ENCODE results near the gene WNT11. TPM values are rescaled to one million over a fixed set of nuclear protein-coding genes. Genes with fewer than 3 reads are reported as not detected.
A peak's percentile ranks its signal among the peaks of the same experiment; 100 is the strongest.
"Not testable (repeated sequence)": the region's sequence is repeated elsewhere in the genome, so short reads cannot be mapped to it uniquely, and the experiment has no call there.

WNT11 gene
- total RNA-seq, 1 donor from 2014 or later = 5.7 TPM

DNA sequence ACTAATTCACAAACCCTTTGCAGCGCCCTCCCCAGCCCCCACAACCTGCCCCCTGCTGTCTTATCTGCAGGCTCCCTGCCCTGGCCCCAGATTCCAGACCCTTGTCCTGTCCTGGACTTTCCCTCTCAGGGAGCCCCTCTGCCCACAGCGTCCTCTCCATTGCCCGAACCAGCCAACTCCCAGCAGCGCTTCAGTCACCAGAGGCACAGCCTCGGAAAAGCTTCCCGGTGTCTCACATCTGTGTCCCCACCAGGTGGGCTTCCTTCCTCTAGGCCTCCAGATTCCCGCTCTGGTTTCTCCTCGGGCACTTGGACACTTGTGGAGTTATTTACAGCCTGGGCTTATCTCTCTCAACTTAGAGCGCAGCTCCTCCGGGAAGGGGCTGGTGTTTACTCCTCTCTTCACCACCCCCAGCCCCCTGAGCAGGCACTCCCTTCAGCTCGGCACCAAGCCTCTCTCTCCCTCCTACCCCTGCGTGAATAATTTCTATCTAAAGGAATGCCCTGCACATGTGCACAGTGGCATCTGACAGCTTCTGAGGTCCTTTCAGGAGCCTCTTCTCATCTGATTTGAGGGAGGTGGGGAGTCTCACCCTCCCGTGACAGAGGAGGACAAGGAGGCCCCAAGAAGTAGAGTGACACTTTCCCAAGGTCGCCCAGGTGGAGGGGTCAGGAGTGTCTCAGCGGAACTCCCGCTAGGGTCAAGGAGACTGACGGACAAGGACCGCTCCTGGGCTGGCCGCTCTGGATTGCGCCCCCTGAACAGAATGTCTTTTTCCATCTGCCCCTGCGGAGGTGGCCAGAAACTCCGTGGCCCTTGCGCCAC is 838 bp downstream of the WNT11 start:
- no peak for FAIRE-seq
- DNase-seq (ENCODE audit: low spot score in 2 of 2) = no peak

DNA sequence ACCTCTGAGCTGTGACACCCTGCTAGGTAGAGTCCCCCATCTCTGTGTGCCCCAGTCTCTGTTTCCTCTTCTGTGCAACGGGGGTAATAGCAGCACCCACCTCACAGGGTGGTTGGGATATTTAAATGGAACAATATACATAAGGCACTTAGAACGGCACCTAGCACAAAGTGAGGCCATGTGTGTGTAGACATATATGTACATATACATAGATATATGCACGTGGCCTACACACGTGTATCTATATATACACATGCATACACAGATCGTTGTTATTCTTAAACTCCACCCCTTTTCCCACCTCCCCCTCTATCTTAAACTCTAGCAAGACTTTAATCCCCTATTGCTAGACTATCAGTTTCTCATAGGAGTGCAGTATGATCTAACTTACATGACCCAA is 2.4 kb downstream of the WNT11 start:
- FAIRE-seq (no peak), DNase-seq (ENCODE audit: low spot score in 2 of 2) (no peak)

DNA sequence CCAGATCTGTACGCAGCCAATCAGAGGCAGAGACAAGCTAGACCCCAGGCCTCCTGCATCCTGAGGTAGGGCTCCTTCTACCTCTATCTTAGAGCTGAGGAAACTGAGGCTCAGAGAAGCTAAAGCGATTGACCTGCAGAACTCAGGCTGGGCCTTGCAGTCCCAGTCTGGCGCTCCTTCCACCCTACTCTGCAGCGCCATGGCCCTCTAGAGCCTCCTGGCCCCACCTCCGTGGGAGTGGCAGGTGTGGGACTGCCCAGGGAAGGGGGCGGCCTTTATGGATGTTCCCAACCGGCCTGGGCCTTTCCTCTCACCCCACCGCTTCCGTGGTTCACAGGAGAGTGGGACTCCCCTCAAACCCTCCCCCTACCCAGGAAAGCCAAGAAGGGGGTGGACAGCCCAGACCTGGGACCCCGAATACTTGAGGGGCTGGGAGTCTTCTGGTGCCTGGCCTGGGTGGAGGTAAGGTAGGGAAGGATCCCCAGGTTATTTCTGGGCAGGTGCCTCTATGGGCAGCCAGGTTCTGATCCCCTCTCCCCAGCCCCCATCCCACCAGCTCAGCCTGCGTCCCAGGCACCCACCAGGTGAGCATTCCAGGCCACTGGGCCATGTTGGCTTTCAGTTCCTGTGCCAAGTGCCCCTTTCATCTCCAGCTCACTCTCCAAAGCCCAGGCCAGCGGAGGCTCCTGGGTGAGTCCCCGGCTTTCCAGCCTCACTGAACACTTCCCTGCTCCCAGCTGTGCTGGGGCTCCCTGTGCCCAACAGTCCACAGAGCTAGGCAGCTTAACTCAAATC is 3.0 kb downstream of the WNT11 start:
- no peak for FAIRE-seq

DNA sequence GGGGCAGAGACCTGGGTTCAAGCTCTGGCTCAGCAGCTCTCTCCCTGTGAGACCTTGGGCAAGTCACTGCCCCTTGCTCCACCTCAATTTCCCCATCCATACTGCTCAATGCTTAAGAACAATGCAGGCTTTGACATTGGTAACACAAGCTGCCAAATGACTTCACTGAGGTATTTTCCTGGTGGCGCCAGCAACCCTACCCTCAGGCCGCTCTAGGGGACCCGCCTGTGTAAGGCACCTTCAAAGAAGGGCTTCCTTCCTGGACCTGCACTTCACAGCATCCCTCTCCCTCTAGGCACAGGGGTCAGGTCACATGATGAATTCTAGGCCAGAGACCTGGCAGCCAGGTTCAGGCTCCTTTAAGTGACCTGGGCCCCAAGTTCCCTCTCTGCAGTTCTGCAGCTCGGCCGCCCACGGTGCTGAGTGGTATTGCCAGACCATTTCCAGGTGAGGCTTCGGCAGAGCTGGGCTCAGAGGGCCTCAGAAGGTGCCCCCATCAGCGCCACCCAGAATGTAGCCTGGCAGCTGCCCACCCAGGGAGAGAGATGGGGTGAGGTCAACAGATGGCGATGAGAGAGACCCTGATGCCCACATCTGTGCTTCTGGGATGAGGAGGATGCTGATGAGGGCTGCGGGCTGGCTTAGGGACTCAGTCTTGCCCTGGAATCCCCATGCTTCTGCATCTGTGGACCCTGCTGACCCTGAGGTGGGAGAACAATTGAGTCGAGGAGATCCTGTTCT is 4.5 kb downstream of the WNT11 start:
- DNase-seq (ENCODE audit: low spot score in 2 of 2) = no peak
- FAIRE-seq = no peak

More for the DNA sequence above, 3.0 kb downstream of the WNT11 start:
- no peak for DNase-seq (ENCODE audit: low spot score in 2 of 2)

DNA sequence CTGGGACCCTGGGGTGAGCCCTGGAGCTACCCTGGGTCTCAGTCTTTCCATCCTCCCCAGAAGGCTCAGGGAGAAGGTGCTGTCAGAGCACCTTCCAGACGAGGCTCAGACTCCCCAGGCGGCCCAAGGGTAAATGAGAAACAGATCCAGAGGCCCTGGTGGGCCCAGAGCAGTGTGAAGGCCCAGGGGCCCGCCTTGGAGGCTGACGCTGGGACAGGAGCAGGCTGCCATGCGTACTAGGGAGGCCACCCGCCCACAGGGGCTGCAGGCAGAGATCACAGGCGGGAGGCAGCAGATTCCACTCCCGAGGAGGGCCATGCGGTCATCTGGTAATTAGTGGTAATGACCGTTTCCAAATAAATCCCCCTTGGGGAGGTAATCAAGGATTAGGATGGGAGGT is 5.2 kb downstream of the WNT11 start:
- DNase-seq (ENCODE audit: low spot score in 2 of 2) = no peak
- FAIRE-seq = no peak

DNA sequence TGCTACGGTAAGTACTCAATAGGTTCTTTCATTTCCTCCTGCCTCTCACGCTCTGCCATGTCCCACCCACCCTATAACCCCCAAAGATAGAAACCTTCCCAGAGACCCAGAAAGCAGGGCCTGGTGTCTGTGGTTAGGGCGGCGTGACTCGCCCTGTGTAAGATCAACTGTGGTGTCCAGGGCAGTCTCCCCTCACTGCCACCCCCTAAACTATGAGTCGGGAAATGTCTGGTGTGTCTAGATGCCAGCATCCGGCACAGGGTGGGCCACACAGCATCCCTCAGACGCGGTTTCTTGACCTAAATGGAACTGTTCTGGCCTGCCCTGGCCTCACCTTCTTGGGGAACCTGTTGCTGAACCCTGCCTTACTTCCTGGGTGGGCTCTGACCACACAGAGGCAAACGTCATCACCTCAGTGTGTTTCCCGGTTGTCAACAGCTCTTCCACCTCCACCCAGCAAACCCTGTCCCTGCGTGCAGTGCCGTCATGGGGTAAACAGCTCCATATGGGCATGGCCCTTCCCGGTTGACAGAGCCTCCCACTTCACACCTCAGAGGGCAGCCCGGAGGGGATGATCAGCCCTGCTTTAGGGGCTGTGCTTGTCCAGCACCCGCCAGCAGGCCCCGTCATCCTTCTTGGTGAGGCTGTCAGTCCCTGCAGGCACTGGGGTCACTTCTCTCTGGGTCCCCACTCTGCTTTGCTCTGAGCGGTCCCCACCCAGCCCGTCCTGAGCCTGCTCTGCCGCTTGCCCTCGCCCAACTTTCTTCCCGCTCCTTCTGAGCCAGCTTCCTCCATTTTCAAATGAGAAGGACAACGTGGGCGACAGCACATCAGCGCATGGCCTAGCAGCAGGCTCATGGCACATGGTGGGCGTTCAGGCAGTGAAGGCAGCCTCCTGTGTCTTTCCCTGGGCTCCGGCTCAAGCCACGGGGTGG is 6.0 kb downstream of the WNT11 start:
- no peak for FAIRE-seq
- no peak for DNase-seq (ENCODE audit: low spot score in 2 of 2)

DNA sequence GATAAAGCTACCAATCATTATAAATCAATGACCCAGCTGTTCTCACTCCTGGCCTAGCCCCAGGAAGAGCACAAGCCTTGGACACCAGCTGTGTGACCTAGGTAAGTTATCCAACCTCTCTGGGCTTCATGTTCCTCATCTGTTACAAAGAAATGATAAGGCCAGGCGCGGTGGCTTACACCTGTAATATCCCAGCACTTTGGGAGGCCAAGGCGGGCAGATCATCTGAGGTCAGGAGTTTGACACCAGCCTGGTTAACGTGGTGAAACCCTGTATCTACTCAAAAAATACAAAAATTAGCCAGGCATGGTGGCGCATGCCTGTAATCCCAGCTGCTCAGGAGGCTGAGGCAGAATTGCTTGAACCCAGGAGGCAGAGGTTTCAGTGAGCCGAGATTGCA is 7.6 kb downstream of the WNT11 start:
- not testable (repeated sequence) for FAIRE-seq; DNase-seq (ENCODE audit: low spot score in 2 of 2)

DNA sequence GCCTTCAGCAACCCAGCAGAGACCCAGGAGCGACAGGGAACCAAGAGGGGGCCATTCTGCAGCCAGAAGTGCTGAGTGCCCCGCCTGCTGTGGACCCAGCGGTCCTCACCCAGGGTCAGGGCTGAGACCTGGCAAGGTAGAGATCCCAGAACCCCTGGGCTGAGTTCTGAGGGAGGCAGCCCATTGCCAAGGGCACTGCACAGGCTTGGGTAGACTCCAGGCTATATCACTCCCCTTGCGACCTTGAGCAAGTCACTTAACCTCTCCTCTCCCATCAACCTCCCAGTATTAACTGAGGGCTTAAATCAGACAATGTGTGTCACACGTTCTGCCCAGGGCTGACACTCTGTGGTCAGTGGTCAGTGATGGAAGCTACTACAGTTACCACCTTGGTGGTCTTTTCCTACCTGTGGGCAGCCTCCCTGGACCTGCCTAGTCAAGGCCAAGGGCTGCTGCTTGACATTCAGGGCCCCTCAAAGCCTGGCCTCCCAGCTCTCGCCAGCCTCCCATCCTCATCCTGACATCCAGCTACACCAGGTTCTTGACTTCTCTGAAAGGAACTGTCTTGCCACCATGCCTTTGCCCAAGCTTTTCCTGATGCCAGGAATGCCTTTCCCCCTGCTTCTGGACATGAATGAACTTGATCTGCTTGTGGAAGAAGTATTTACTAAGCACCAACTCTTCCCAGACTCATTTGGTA is 8.2 kb downstream of the WNT11 start:
- no peak for FAIRE-seq
- DNase-seq (ENCODE audit: low spot score in 2 of 2) = no peak

DNA sequence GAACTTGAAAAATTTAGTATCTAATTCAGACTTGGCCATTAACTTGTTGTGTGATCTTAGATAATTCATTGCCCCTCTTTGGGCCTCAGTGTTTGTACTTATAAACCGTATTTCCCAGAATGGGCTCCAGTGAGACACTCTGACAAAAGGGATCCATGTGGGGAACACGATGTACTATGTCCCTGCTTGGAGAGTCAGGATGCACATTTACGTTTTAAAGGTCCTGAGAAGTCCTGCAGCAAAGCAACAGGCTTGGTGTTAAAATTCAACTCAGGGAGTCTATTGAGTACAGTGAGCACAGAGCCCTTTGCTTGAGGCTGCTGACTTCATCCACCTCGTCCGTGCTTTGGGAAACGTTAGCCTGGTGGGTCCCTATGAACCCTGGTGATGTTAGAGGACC is 9.0 kb downstream of the WNT11 start:
- no peak for DNase-seq (ENCODE audit: low spot score in 2 of 2)
- FAIRE-seq = no peak

DNA sequence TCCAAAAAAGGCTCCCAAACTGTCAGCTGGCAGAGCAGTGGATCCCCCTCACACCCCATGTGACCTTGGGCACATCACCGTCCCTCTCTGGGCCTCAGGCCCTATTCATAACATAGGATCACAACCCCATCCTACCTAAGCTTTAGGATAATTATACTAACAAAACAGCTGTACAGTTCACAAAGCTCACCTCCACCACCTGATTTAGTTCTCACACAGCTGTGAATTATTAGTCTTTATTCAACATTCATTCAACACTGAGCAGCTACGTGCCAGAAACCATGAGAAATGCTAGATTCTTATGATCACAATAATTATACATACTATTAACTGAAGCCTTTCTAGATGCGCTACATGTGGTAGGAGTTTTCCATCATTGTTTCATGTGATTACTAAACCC is 9.5 kb downstream of the WNT11 start:
- no peak for FAIRE-seq
- DNase-seq (ENCODE audit: low spot score in 2 of 2) = no peak

DNA sequence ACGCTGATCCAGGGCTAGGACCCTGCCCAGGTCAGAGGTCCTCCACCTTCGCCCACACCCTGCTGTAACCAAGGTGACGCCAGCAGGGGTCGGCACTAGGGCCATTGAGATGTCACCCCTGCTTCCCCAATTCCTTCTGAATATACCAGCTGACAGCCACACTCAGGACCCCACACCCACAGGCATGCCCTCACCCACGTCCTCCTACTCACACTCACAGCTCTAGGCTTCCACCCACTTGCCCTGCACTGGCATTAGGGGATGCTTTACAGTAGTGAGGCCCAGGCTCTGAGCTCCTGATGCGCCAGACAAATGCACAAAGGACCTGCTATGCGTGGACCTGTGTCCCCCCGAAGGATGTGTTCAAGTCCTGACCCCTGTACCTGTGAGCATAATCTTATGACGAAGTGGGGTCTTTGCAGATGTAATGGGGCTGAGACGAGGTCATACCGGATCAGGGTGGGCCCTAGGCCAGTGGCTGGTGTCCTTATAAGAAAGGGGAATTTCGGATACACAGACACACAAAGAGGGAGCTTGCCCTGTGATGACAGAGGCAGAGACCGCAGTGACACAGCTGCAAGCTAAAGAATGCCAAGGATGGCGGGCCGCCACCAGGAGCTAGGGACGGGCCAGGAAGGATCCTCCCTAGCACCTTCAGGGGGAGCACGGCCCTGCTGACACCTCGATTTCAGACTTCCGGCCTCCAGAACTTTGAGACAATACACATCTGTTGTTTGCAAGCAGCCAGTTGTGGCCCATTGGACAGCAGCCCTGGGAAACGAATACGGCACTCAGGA is 11.2 kb downstream of the WNT11 start:
- no peak for FAIRE-seq
- no peak for DNase-seq (ENCODE audit: low spot score in 2 of 2)

DNA sequence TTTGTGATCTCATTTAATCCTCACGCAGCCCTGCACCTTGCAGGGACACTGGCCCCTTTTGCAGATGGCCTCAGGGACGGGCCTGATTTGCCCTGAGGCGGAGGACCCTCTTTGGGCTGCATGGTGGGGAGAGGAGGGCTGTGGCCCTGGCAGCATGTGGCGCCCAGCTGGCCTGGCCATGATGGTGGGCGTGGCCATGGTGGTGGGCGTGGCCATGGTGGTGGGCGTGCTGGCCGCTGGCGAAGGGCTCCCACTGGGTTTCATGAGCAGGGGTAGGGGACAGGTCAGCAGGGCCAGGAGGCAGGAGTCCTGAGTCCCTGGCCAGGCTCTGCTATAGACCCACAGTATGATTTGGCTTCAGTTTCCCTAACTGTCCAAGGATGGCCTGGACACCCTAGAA is 13.1 kb downstream of the WNT11 start:
- no peak for DNase-seq (ENCODE audit: low spot score in 2 of 2)
- FAIRE-seq = no peak

DNA sequence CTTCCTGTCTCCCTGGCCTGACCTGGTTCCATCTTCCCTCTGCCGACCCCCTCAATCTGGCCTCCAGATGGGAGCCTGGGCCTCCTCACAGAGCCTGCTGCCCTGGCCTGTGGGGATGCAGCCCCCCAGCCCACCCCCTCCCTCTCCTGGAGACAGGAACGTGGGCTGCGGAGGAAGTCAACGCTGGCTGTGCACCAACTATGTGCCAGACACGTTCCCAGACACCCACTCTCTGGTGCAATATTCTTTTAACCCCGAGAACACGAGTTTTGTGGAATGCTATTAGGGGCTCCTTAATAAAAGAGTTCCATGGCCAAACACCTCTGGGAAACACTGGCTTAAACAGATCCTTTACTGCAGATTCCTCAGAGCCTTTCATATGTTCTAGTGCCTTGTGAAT is 15.9 kb downstream of the WNT11 start:
- DNase-seq (ENCODE audit: low spot score in 2 of 2) (no peak), FAIRE-seq (no peak)

DNA sequence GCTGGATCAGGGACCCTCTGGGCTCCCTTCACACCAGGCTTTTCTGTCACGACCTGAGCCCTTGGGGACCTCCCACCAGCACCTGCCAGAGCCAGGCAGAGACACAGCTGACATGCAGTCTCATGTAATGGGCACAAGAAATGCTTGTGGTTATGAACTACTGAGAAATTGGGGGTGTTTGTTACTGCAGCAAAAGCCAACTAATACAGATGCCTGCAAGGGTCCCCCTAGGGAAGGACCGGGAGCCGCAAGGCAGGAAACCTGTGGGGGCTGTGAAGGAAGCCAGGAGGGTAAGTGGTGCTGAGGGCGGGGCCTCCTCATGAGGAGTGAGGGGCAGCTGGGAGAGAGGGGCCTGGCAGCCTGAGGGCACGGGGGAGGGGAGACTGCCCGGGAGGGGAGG is 16.6 kb downstream of the WNT11 start:
- no peak for DNase-seq (ENCODE audit: low spot score in 2 of 2)
- no peak for FAIRE-seq

DNA sequence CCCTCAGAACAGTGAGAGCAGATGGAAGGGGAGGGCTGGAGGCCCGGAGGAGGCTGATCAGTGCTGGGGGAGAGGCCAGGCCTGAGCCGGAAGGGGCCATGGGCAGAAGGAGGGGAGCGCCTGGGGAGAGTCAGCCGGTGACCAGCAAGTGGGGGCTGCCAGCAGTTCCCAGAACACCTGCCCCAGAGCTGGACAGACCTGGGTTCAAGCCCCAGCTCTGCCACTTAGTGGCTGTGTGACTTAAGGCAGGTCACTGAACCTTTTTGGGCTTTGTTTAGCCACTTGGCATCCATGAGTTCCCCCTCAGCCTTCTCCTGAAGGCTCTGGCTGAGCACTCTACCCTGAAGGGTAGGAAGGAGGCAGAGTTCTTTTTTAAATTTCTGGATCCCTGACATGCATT is 17.4 kb downstream of the WNT11 start:
- DNase-seq (ENCODE audit: low spot score in 2 of 2) (no peak), FAIRE-seq (no peak)

DNA sequence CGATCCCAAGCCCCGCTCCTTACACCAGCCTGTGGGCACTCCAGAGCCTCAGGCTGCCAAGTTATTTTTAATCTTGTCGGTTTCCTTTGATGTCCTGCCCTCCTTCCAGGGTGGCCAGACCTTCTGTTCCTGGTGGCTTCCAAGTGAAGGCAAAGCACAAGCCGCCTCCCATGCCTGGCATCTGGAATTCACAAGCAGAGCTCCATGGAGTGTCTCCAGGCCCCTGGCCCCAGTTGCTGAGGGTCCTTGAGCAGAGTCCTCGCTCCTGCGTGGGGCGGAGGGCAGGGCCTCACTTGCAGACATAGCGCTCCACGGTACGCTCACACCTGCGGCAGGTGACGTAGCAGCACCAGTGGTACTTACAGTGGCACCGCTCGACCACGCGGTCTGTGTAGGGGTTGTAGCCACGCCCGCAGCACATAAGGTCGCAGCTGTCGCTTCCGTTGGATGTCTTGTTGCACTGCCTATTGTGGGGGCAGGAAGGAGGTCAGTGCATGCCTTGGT is 19.5 kb downstream of the WNT11 start:
- DNase-seq (ENCODE audit: low spot score in 2 of 2) (no peak), FAIRE-seq (no peak)

DNA sequence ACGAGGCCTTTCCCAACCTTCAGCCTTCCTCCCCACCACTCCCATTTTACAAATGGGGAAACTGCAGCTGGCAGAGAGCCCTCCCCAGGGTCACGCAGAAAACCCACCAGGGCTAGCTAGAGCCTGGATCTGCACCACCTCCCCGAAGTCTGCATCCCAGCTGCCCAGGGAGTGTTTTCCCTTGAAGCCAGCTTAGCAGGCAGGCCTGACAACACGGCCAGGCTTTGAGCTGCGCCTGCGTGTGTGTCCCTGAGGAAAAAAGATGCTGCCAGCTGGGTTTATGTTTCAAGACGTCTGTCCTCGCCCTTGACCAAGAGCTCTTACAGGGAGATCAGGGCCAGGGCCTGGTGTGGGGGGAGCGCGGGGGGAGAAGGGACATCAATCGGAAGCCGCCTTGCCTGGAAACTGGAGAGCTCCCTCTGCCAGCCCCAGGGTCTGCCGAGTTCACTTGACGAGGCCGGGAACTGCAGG is 20.3 kb downstream of the WNT11 start:
- DNase-seq (ENCODE audit: low spot score in 2 of 2) = peak; percentile 32 to 54
- FAIRE-seq = no peak

DNA sequence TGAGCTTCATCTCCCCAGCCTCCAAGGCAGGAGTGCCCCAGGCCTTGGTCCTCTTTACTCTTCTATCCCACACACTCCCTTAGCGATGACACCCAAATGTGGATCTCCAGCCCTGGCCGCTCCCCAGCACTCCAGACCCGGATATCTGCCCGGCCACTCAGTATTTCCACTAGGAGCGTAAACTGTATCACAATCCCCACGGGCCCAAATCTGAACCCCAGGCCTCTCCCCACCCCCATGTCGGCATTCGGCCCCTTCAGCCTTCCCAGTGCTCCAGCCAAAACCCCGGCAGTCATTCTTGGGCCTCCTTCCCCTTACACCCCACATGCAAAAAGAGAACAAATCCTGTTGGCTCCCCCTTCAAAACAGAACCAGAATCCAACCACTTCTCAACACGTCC is 20.8 kb downstream of the WNT11 start:
- no peak for FAIRE-seq
- no peak for DNase-seq (ENCODE audit: low spot score in 2 of 2)

All from frontal cortex (tissue), 4 donors.